Dendritic cell treated with granulocyte-macrophage colony-stimulating factor and Interleukin-4, amounts not matched to agents 40 ng/mL and 50 ng/mL, for 4 days (primary cell): ENCODE measurements around the gene OR3A2.
"Not testable (repeated sequence)": the region's sequence is repeated elsewhere in the genome, so short reads cannot be mapped to it uniquely, and the experiment has no call there.

ENCODE experiments used
- H3K27ac Mint-ChIP-seq: one replicate; pipeline ENCODE4 v1.8.0; 2022; ENCODE audit warnings: mild to moderate bottlenecking, mixed read lengths
- H3K27me3 Mint-ChIP-seq: one replicate; pipeline ENCODE4 v1.8.0; 2022; ENCODE audit warnings: mild to moderate bottlenecking, mixed read lengths
- H3K36me3 Mint-ChIP-seq: one replicate; pipeline ENCODE4 v1.8.0; 2022; ENCODE audit warnings: low read depth, mixed read lengths
- H3K4me1 Mint-ChIP-seq: one replicate; pipeline ENCODE4 v1.8.0; 2022; ENCODE audit warnings: low read depth, mixed read lengths
- H3K4me3 Mint-ChIP-seq: one replicate; pipeline ENCODE4 v1.8.0; 2022; ENCODE audit warnings: mild to moderate bottlenecking, moderate library complexity, mixed read lengths
- H3K9me3 Mint-ChIP-seq: one replicate; pipeline ENCODE4 v1.8.0; 2022; ENCODE audit warnings: mixed read lengths
- intact Hi-C: fragments of 100-400 bp; cut with micrococcal nuclease; formaldehyde crosslinking; loops from one replicate; pipeline ENCODE4 v1.15.0; 2022

Gene OR3A2

GRCh38 chr17:3385869-3386816, at the start of gene OR3A2:
Gene OR3A2, minus strand, starts transcription at chr17:3386308.
- H3K4me3 Mint-ChIP-seq: peak within 1 kb of the TSS; percentile 47
- intact Hi-C loops: no loop called here
- H3K27ac Mint-ChIP-seq: no peak within 1 kb of the TSS
- H3K9me3 Mint-ChIP-seq: no peaks in the 10 kb centered on the region
- H3K4me1 Mint-ChIP-seq: no peaks in the 10 kb centered on the region
- H3K27me3 Mint-ChIP-seq: peaks cover 32% of the 10 kb centered on the region
- no peaks in the 10 kb centered on the region for H3K36me3 Mint-ChIP-seq

GRCh38 chr17:3433741-3434140, 47.6 kb upstream of the OR3A2 start, which contains the start of gene OR1E2:
Gene OR1E2, minus strand, starts transcription at chr17:3433841. Its CDS starts 0 bp downstream, at chr17:3433841.
- peaks cover 17% of the 10 kb centered on the region for H3K9me3 Mint-ChIP-seq
- H3K27ac Mint-ChIP-seq: no peak within 1 kb of the TSS
- H3K4me1 Mint-ChIP-seq: peaks cover 7% of the 10 kb centered on the region
- H3K36me3 Mint-ChIP-seq: no peaks in the 10 kb centered on the region
- intact Hi-C loops: no loop called here
- H3K27me3 Mint-ChIP-seq: peaks cover 11% of the 10 kb centered on the region
- H3K4me3 Mint-ChIP-seq: no peak within 1 kb of the TSS

- H3K4me1 Mint-ChIP-seq, H3K36me3 Mint-ChIP-seq, intact Hi-C loops, H3K4me3 Mint-ChIP-seq, H3K27ac Mint-ChIP-seq: not testable (repeated sequence)
- Mint-ChIP-seq H3K27me3 (peaks cover 13% of the 10 kb centered on the region), H3K9me3 (peaks cover 17% of the 10 kb centered on the region)
Observed at GRCh38 chr17:3433215-3433614, 47.1 kb upstream of the OR3A2 start.

GRCh38 chr17:3418222-3418621, 32.1 kb upstream of the OR3A2 start:
- Mint-ChIP-seq H3K27me3 (peaks cover 12% of the 10 kb centered on the region), H3K4me1 (no peaks in the 10 kb centered on the region), H3K4me3 (no peak overlapping the region), H3K9me3 (no peaks in the 10 kb centered on the region), H3K27ac (no peak overlapping the region), H3K36me3 (no peaks in the 10 kb centered on the region)
- intact Hi-C loops: no loop called here

- no peaks in the 10 kb centered on the region for H3K9me3 Mint-ChIP-seq
- no peak overlapping the region for H3K27ac Mint-ChIP-seq
- no peak overlapping the region for H3K4me3 Mint-ChIP-seq
- intact Hi-C loops: no loop called here
- peaks cover 22% of the 10 kb centered on the region for H3K27me3 Mint-ChIP-seq
- no peaks in the 10 kb centered on the region for H3K36me3 Mint-ChIP-seq
- H3K4me1 Mint-ChIP-seq: peaks cover 4% of the 10 kb centered on the region
Observed at GRCh38 chr17:3415610-3416009, 29.5 kb upstream of the OR3A2 start.

- Mint-ChIP-seq H3K27me3 (peaks cover 22% of the 10 kb centered on the region), H3K9me3 (peaks cover 15% of the 10 kb centered on the region)
- H3K36me3 Mint-ChIP-seq, H3K27ac Mint-ChIP-seq, H3K4me1 Mint-ChIP-seq, H3K4me3 Mint-ChIP-seq, intact Hi-C loops: not testable (repeated sequence)
Observed at GRCh38 chr17:3412216-3412615, 26.1 kb upstream of the OR3A2 start.

- Mint-ChIP-seq H3K27me3 (peaks cover 22% of the 10 kb centered on the region), H3K9me3 (peaks cover 25% of the 10 kb centered on the region), H3K4me3 (no peak within 1 kb of the TSS), H3K4me1 (peaks cover 4% of the 10 kb centered on the region), H3K27ac (no peak within 1 kb of the TSS), H3K36me3 (no peaks in the 10 kb centered on the region)
- intact Hi-C loops: no loop called here
Observed at GRCh38 chr17:3411070-3411469, 25.0 kb upstream of the OR3A2 start, which contains the start of gene OR3A3. Gene OR3A3, plus strand, starts transcription at chr17:3411370.

- H3K4me1 Mint-ChIP-seq, H3K4me3 Mint-ChIP-seq, H3K27me3 Mint-ChIP-seq, H3K36me3 Mint-ChIP-seq, H3K27ac Mint-ChIP-seq, intact Hi-C loops: not testable (repeated sequence)
- peaks cover 25% of the 10 kb centered on the region for H3K9me3 Mint-ChIP-seq
Observed at GRCh38 chr17:3403856-3404255, 17.7 kb upstream of the OR3A2 start.

GRCh38 chr17:3401786-3402185, 15.7 kb upstream of the OR3A2 start:
- no peaks in the 10 kb centered on the region for H3K4me1 Mint-ChIP-seq
- H3K27ac Mint-ChIP-seq: no peak overlapping the region
- peaks cover 1% of the 10 kb centered on the region for H3K27me3 Mint-ChIP-seq
- H3K9me3 Mint-ChIP-seq: peaks cover 16% of the 10 kb centered on the region
- intact Hi-C loops: no loop called here
- H3K36me3 Mint-ChIP-seq: no peaks in the 10 kb centered on the region
- H3K4me3 Mint-ChIP-seq: no peak overlapping the region

- no peak overlapping the region for H3K27ac Mint-ChIP-seq
- intact Hi-C loops: no loop called here
- peaks cover 8% of the 10 kb centered on the region for H3K9me3 Mint-ChIP-seq
- no peak overlapping the region for H3K4me3 Mint-ChIP-seq
- H3K4me1 Mint-ChIP-seq: no peaks in the 10 kb centered on the region
- no peaks in the 10 kb centered on the region for H3K36me3 Mint-ChIP-seq
- peaks cover 1% of the 10 kb centered on the region for H3K27me3 Mint-ChIP-seq
Observed at GRCh38 chr17:3400055-3400454, 13.9 kb upstream of the OR3A2 start.

- no peaks in the 10 kb centered on the region for H3K36me3 Mint-ChIP-seq
- H3K27ac Mint-ChIP-seq: no peak within 1 kb of the TSS
- intact Hi-C loops: no loop called here
- peaks cover 8% of the 10 kb centered on the region for H3K9me3 Mint-ChIP-seq
- peaks cover 6% of the 10 kb centered on the region for H3K27me3 Mint-ChIP-seq
- H3K4me1 Mint-ChIP-seq: no peaks in the 10 kb centered on the region
- no peak within 1 kb of the TSS for H3K4me3 Mint-ChIP-seq
Observed at GRCh38 chr17:3398310-3398709, 12.2 kb upstream of the OR3A2 start, which contains the start of gene OR1E1. Gene OR1E1, minus strand, starts transcription at chr17:3398410. Its CDS starts 0 bp downstream, at chr17:3398410.

GRCh38 chr17:3397801-3398200, 11.7 kb upstream of the OR3A2 start:
- H3K9me3 Mint-ChIP-seq, H3K4me1 Mint-ChIP-seq, intact Hi-C loops, H3K27me3 Mint-ChIP-seq, H3K27ac Mint-ChIP-seq, H3K4me3 Mint-ChIP-seq, H3K36me3 Mint-ChIP-seq: not testable (repeated sequence)

- Mint-ChIP-seq H3K36me3 (no peaks in the 10 kb centered on the region), H3K4me1 (no peaks in the 10 kb centered on the region), H3K4me3 (no peak overlapping the region), H3K27me3 (peaks cover 39% of the 10 kb centered on the region), H3K9me3 (no peaks in the 10 kb centered on the region), H3K27ac (no peak overlapping the region)
- intact Hi-C loops: no loop called here
Observed at GRCh38 chr17:3389791-3390190, 3.7 kb upstream of the OR3A2 start.

- H3K36me3 Mint-ChIP-seq: no peaks in the 10 kb centered on the region
Observed at GRCh38 chr17:3381957-3382356, 4.2 kb downstream of the OR3A2 start.

More at GRCh38 chr17:3381957-3382356, 4.2 kb downstream of the OR3A2 start:
- intact Hi-C loops: no loop called here
- Mint-ChIP-seq H3K27ac (no peak overlapping the region), H3K9me3 (no peaks in the 10 kb centered on the region), H3K4me3 (no peak overlapping the region), H3K27me3 (peaks cover 26% of the 10 kb centered on the region), H3K4me1 (no peaks in the 10 kb centered on the region)
